Suppressor macrophage (primary cell): ENCODE results near the gene XPA.

ENCODE experiments used
- DNase-seq, 4 experiments: peaks; one replicate each; pipeline ENCODE4 v3.0.0-alpha.2; 2020 to 2022

Gene XPA

DNA sequence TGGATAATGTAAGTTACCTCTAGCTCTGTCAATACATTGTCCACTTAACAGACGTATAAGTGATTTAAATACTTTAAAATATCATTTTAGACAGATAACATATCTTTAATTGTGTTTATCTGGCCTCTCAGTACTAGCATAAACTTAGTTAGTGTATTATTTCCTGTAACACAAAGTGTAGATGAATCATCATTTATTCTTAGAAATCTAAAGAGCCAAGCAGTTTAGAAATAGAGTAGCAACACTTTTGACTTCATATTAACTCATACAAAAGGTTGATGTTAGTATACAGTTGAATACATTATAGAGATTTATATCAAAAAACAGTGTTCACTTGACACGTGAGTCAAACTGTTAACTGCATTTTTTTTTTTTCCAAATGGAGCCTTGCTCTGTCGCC lies 45.5 kb downstream of the XPA start:
- no peak for DNase-seq

DNA sequence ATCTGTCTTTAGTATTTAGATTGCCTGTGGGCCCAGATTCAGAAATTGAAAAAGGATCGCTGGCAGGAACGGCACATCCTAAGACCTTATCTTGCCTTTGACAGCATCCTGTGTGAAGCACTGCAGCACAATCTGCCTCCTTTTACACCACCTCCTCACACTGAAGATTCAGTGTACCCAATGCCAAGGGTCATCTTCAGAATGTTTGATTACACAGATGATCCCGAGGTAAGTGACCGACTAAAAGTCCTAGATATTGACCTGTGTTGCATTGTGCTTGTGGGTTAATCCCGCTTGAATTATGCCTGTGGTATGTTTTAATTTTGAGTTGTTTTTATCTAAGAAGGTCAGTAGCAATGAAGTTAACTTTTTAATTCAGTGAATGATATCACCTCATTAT lies 49.1 kb downstream of the XPA start:
- no peak for DNase-seq

DNA sequence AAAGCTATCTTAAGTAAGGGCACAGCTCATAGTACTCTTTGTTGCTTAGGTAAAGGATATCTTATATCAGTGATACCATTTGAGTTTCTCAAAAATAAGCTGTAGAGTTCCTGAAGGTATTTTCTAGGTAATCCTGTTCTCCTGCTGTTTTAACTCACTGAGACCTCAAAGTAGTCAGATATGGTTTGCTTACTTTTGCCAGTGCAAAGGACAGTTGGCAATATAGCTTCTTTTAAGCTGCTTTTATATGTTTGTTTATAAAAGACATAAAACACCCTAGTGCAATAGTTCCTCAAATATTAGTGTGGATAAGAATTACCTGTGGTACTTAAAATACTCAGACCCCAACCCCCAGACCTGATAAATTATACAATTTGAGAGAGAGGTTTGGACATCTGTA lies 51.4 kb downstream of the XPA start:
- DNase-seq = no peak

DNA sequence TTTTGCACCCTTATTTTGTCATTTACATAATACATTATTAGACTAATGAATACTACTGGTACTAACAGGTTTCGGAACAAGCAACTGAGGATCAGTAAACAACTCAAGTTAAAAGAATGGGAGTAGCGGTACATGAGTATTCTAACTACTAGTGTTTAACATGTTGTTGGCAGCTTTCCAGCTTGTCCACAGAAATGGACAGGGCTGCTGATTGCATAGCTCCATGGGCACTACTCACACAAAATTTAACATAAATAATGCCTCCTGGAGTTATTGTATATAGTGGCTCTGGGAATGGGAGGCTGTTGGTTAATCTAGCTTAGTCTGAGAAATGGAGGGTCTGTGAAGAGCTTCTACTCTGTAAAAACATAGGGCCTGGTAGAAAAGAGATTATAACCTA lies 56.8 kb downstream of the XPA start:
- DNase-seq = no peak

DNA sequence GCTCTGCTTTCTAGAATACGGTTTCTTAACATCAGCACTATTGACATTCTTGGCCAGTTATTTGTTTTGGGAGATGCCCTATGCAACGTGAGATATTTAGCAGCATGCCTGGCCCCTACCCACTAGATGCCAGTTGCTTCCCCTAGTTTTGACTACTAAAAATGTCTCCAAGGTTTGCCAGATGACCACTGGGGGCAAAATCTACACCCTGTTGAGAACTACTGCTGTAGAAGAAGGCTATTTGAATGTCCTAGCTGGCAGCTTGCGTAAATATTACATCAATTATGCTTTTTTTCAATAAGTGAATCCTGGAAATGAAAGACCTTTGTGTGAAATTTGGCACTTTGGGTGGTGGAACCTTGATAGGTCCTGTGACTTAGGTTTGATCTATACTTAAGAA lies 58.5 kb downstream of the XPA start:
- DNase-seq = peak in 1 of 4 experiments; percentile 5

DNA sequence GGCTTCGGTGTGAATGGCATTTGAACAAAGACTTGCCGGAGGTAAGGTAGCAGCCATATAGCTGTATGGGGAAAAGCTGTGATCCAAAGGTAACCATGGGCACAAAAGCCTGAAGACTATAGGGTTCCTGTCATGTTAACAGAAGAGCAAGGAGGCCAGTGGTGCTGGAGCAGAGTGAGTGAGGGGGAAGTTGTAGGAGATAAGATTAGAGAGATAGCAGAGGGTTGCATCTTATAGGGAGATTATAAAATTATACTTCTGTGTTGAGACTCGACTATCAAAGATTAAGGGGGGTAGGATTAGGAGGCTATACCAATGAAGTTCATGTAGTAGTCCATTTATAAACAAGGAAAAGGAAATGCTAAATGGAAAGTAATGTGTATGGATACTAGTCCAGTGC lies 60.2 kb downstream of the XPA start:
- no peak for DNase-seq

DNA sequence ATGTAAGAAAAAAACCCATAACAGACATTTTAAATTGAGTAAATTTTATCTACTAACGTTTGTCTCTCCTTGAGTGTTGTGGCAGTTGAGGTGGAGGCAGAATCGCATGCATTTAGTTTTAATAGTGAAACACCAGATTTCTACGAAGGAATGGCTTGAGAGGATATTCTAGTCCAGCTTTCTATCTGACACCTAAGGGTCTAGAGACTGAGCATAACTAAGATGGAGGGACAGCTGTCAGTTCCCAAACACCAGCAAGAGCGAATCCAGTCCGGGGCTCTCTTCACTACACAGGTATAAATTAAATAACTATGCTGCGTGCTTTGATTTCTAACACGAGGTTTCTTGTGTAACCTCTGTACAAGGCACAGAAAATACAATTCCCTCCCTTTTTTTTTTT lies 62.1 kb downstream of the XPA start:
- DNase-seq = no peak

DNA sequence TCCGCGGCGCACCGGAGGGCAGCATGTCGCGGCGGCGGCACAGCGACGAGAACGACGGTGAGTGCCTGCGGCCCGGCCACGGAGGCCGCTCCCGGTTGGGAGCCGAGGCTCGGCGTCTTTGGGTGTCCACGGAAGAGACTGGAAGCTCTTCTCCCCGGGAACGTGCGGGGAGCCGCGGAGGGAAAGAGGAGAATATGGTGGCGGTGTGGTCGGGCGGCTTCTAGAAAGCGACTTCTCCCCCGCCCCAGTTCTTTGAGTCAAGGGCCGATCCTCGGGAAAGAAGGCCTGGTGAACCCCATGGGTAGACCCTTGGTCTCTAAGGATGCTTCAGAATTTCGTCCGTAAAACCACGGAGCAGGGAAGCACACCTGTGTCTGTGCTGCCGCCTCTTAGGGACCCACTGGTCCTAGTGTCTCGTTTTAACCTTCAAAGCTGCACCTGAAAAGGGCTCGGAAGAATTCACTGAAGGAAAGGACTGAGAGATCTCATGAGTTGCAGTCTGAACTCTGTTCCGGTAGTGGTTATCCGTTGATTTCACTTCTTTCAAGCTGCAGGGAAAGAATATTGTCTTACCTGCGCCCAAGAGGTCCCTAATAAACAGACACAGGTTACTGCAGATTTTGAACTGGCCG lies 63.2 kb downstream of the XPA start:
- DNase-seq = peak in 3 of 4 experiments; percentile 4 to 17 (median 10)

DNA sequence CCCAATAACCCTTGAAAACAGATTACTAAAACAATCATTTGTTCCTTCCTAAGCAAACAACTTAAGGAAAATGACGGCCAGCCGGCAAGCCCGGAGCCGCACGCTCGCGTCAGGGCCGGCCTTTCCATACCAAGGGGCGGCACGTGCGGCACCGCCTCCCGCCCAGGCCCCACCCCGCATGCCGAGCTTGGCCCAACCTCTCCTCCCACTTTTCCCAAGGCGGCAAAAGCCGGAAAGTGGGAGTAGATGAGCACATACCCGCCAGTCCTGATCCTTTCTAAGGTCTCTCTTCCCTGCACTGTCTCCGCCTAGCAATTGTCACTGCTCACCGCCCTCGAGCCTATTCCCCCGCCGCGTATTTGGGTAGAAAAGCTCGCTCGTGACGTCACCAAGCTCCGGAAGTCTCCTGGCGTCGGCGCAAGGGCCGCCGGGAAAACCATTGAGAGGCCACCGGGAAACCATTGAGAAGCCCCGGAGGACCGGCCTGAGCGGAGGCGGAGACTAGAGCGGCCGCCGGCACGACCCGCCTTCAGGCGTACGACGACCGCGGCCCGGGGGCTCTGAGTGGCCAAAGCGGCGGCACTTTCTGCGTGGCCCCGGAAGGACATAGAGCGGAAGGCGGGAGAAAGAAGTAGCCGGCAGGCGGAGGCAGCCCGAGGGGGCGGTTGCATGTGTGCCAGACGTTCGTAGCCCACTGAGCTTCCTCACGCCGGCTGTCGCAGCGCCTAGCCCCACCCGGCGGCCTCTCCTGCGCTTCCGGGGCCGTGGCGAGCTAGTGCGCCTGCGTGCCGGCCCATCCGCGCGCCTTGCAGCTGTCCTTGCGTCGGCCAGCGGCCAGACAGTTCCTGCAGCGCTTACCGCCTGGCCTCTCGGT lies 63.9 kb downstream of the XPA start, which contains the start of the genes NCBP1 and TSTD2:
NCBP1 (plus strand) TSS at position 837 of the 874 bp plus-strand sequence. CDS start 61 bp downstream, outside the sequence.
TSTD2 (minus strand) TSS at position 384 of the 874 bp plus-strand sequence. CDS start 5,806 bp downstream, outside the sequence.
- peak; percentile 98 to 99 (median 99) for DNase-seq

DNA sequence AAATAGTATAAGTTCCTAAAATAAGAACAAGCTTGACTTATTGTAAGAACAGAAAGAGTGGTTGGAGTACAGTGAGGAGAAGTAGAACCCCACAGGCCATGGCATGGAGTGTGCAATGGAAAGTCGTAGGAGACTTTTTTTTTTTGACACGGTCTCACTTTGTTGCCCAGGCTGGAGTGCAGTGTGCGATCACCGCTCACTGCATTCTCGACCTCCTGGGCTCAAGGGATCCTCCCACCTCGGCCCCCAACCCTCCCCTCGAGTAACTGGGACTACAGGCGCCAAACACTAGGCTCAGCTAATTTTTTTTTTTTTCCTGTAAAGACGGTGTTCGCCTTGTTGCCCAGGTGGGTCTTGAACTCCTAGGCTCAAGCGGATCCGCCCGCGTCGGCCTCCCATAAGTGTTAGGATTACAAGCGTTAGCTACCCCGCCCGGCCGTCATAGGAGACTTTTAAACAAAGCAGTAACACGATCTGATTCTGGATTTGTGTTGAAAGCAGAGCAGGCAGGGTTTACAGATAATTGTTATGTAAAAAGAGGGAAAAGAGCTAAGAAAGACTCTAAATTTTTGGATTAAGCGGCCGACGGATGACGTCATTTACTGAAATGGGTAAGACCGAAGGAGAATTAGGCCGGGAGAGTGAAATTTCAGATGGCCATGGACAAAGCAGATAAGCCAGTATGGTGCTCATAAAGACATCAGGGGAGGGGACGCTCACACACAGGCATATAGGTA lies 64.7 kb downstream of the XPA start:
- peak in 3 of 4 experiments; percentile 12 to 62 (median 23) for DNase-seq

DNA sequence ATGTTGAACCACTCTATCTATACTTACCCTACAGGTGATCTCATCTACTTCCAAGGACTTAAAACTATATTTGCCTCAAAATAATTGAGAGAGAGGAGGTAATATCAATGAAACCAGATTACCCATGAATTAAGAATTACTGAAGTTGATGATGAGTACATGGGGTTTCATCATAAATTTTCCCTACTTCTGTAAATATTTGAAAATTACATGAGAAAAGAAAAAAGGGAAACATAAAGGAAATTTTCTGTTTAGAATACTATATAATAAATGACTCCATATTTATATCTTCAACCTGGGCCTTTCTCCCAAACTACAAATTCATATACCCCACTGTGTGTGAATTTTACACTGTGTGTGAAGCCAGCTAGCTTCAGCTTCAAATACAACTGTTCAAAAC lies 66.5 kb downstream of the XPA start:
- peak in 2 of 4 experiments; percentile 11 to 13 for DNase-seq

DNA sequence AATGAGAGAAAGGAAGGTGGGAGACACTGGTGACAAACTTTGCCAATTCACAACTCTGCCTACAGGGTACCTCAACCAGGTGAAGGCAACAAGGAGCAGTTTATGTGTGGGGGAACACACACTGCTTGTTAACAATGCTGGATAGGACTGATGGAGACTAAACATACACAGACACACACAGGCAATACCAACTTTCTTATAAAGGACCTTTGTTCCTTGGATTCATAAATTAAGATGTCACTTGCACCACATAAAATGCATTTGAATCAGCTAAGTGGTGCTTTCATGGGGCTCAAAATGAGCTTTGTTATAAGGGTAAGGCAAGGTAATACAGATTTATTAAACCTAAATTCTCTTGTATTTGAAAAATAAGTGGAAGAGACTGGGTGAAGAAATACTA lies 68.0 kb downstream of the XPA start:
- no peak for DNase-seq

DNA sequence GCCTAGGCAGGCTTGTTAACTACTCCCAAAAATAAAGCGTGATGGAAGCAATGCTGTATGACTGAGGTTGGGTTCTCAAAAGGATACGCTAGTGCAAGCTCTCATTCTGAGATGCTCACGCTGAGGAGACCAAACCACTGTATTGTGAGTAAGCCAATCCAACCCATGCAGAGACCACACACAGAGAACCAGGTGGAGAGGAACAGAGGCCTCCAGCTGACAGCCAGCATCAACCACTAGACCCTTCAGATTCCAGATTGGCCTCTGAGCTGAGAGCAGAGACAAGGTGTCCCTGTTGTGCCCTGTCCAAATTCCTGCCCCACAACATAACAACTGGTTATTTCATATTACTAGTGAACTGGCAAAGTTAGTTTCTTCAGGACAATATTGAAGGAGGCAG lies 68.5 kb downstream of the XPA start:
- no peak for DNase-seq

DNA sequence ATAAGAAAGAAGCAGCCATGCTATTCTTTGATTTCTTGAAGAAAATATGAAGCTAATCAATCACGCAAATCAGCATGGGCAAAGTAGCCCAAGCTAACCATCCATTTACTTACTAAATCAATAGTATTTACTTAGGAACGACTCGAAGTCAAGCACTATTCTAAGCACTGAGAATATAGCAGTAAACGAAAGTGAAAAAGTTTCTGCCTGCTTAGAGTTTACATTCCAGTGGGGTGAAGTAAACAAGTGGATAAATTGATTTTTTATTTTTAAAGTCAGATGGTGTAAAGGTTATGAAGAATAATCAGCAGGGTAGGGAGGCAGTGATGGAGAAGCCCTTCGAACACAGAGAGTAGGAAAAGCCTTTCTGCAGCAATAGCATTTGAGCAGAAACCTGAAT lies 69.5 kb downstream of the XPA start:
- no peak for DNase-seq

DNA sequence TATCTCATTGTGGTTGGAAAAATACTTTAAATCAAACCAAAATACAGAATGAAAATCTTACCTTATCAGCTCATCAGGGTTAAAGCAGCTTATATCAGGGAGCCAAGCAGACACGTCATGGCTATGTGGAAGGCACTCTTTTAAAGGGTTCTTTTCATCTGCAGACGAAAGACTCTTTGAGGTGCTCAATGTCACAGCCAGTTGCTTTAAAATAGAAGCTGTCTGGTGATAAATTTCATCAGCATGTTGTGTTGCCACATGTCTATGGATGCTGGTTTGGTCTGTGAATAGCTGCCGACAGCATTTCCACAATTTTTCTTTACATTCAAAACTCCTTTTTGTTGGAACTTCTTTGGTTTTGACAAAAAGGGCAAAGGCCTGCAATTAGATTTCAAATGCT lies 71.5 kb downstream of the XPA start:
- no peak for DNase-seq
